HepG2 (cell line): ENCODE measurements around the gene PSMB10. TPM values are rescaled to one million over a fixed set of nuclear protein-coding genes. Genes with fewer than 3 reads are reported as not detected.

ENCODE experiments used
- BHLHE40 ChIP-seq: IDR thresholded peaks from 2 replicates; pipeline ENCODE4 v1.6.1; 2011; ENCODE audit warnings: low read length, improper control_type of control experiment
- DMAP1 ChIP-seq: IDR thresholded peaks from 2 replicates; pipeline ENCODE4 v1.6.1; 2016
- HMGA1 ChIP-seq: sonication (generic); formaldehyde crosslinking; conservative IDR thresholded peaks from 2 replicates; pipeline ENCODE4 v1.4.0; 2020; ENCODE audit warnings: missing genetic modification reagents
- HNF1A ChIP-seq, 2 experiments: sonication (generic) in 1 of 2; formaldehyde crosslinking in 1 of 2; IDR thresholded peaks; 2 replicates each; pipeline versions ENCODE4 v1.4.0 to v1.6.1; 2016 to 2020; ENCODE audit warnings: borderline replicate concordance in 1 of 2, low read depth in 1 of 2, mild to moderate bottlenecking in 1 of 2, missing genetic modification reagents in 1 of 2
- MIER3 ChIP-seq: IDR thresholded peaks from 2 replicates; pipeline ENCODE4 v1.6.1; 2016; ENCODE audit warnings: missing compliant biosample characterization, borderline replicate concordance
- NFATC3 ChIP-seq: sonication (generic); formaldehyde crosslinking; IDR thresholded peaks from 2 replicates; pipeline ENCODE4 v1.5.1; 2020; ENCODE audit warnings: mild to moderate bottlenecking, missing genetic modification reagents
- ONECUT2 ChIP-seq: sonication (generic); formaldehyde crosslinking; IDR thresholded peaks from 2 replicates; pipeline ENCODE4 v1.4.0; 2020; ENCODE audit warnings: missing genetic modification reagents
- SCMH1 ChIP-seq: sonication (generic); formaldehyde crosslinking; IDR thresholded peaks from 2 replicates; pipeline ENCODE4 v1.9.0; 2021; ENCODE audit warnings: missing genetic modification reagents, mild to moderate bottlenecking, borderline replicate concordance
- THYN1 ChIP-seq: sonication (generic); formaldehyde crosslinking; IDR thresholded peaks from 2 replicates; pipeline ENCODE4 v1.8.1; 2023; ENCODE audit warnings: low read depth, mild to moderate bottlenecking, moderate library complexity, missing genetic modification reagents, borderline replicate concordance
- TMF1 ChIP-seq: sonication (generic); formaldehyde crosslinking; IDR thresholded peaks from 2 replicates; pipeline ENCODE4 v1.8.1; 2022; ENCODE audit warnings: low read depth, missing genetic modification reagents
- ZKSCAN5 ChIP-seq: sonication (generic); formaldehyde crosslinking; IDR thresholded peaks from 2 replicates; pipeline ENCODE4 v1.5.1; 2020; ENCODE audit warnings: mild to moderate bottlenecking, missing genetic modification reagents
- ZNF121 ChIP-seq: sonication (generic); formaldehyde crosslinking; IDR thresholded peaks from 2 replicates; pipeline ENCODE4 v1.5.0; 2020; ENCODE audit warnings: mild to moderate bottlenecking, missing genetic modification reagents
- ZNF224 ChIP-seq: sonication (generic); formaldehyde crosslinking; IDR thresholded peaks from 2 replicates; pipeline ENCODE4 v1.5.0; 2020; ENCODE audit warnings: mild to moderate bottlenecking, missing genetic modification reagents
- ZNF660 ChIP-seq: sonication (generic); formaldehyde crosslinking; IDR thresholded peaks from 2 replicates; pipeline ENCODE4 v1.5.1; 2020; ENCODE audit warnings: mild to moderate bottlenecking, low read depth, missing genetic modification reagents, borderline replicate concordance
- ZNF788 ChIP-seq: sonication (generic); formaldehyde crosslinking; IDR thresholded peaks from 2 replicates; pipeline ENCODE4 v1.5.0; 2020; ENCODE audit warnings: mild to moderate bottlenecking, missing genetic modification reagents, borderline replicate concordance
- polyA plus RNA-seq, 8 experiments: library from polyadenylated mRNA; depleted of rRNA in 3 of 8; stranded (reverse) in 7 of 8; unstranded in 1 of 8; fragments of >200 nt; fragmentation: Illumina TruSeq in 4 of 8; extraction: Trizol in 4 of 8; gene quantifications; 2 replicates each; pipeline versions ENCODE4 v1.2.1 to v1.2.3, GENCODE V29; 2011 to 2016; ENCODE audit warnings: low read depth in 4 of 8, missing spikeins in 1 of 8, mixed read lengths in 1 of 8; ENCODE audit not compliant: insufficient read depth in 1 of 8
- total RNA-seq, 5 experiments: library from RNA; depleted of rRNA; stranded (reverse); fragments of >200 nt; fragmentation: Illumina TruSeq; extraction: Trizol; gene quantifications; 2 replicates each; pipeline ENCODE4 v1.2.3, GENCODE V29; 2016; ENCODE audit warnings: low read depth in 1 of 5
- TF ChIP-seq, protein P1 (sequence below): sonication (generic); formaldehyde crosslinking; IDR thresholded peaks from 2 replicates; pipeline ENCODE4 v1.4.0; 2020; ENCODE audit warnings: mild to moderate bottlenecking, missing genetic modification reagents
- TF ChIP-seq, protein P2 (sequence below): IDR thresholded peaks from 2 replicates; pipeline ENCODE4 v1.4.0; 2020; ENCODE audit warnings: mild to moderate bottlenecking, missing genetic modification reagents

Gene PSMB10
- total and polyA plus RNA-seq, 2 of the 13 experiments (the other 11 are each of a cell fraction or from before 2014, with no cell fraction given) = 12.7 to 65.9 TPM

DNA sequence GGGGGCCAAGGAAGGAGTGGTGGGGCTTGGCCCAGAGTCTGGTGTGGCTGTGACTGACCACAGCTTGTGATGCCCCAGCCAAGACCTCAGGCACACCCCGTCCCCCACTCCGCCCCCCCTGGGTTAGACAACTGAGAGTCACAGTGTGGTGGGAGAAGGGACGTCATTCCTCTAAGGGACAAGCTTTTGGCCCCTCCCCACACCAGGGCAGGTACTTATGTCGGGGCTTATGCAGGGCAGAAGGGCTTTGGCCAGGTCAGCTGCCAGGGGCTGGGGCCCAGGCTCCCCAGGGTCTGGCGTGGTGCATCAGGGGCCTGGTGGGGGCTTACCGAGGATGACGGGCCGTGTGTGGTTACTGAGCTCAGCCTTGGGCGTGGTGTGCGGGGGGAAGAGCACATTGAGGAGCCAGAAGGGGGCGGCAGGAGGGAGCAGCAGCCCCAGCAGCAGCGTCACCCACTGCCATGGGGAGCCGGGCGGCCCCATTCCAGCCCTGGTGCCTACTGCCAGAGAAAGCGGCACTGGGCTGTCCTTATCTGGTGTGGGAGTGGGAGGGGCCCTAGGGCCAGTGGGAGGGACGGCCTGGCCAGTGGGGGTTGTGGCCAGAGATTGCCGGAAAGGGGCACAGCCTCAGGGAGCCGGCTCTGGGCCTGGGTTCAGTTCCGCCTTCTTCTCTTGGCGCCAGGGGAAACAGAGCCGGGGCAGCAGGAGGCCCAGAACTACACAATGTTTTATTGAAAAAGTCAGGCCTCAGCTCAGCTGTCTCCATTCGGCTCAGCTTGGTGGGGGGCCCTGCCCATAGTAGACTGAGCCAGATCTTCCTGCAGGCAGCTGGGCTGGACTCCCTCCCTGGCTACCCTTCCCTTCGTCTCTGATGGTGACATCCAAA, 7.2 kb upstream of the PSMB10 start, which contains the start of gene LCAT (continued):
- TF ChIP-seq BHLHE40 (no peak), SCMH1 (CRISPR knock-in tag) (no peak), MIER3 (0 out of 2 replicates have a peak, but pooled peaks have one; percentile 43), TMF1 (no peak; the same call in 1 of the 2 replicates), HNF1A (IDR thresholded peaks at IDR 0.05; ENCODE audit: low read depth) (no peak), HNF1A (CRISPR knock-in tag; IDR thresholded peaks at IDR 0.05; ENCODE audit: borderline replicate concordance) (0 out of 2 replicates have a peak, but pooled peaks have one; percentile 4), DMAP1 (CRISPR knock-in tag) (no peak; the same call in 1 of the 2 replicates), HMGA1 (CRISPR knock-in tag) (no peak), ZNF660 (CRISPR knock-in tag) (no peak), ZKSCAN5 (CRISPR knock-in tag) (peak; percentile 52), ZNF121 (CRISPR knock-in tag) (peak; percentile 98), THYN1 (CRISPR knock-in tag) (no peak), NFATC3 (no peak; the same call in 1 of the 2 replicates), ZNF224 (0 out of 2 replicates have a peak, but pooled peaks have one; percentile 68), ZNF788 (CRISPR knock-in tag) (peak; percentile 43; the same call in 1 of the 2 replicates), ONECUT2 (CRISPR knock-in tag) (no peak)
- TF ChIP-seq, protein P1, sequence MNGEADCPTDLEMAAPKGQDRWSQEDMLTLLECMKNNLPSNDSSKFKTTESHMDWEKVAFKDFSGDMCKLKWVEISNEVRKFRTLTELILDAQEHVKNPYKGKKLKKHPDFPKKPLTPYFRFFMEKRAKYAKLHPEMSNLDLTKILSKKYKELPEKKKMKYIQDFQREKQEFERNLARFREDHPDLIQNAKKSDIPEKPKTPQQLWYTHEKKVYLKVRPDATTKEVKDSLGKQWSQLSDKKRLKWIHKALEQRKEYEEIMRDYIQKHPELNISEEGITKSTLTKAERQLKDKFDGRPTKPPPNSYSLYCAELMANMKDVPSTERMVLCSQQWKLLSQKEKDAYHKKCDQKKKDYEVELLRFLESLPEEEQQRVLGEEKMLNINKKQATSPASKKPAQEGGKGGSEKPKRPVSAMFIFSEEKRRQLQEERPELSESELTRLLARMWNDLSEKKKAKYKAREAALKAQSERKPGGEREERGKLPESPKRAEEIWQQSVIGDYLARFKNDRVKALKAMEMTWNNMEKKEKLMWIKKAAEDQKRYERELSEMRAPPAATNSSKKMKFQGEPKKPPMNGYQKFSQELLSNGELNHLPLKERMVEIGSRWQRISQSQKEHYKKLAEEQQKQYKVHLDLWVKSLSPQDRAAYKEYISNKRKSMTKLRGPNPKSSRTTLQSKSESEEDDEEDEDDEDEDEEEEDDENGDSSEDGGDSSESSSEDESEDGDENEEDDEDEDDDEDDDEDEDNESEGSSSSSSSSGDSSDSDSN = peak; percentile 73
- TF ChIP-seq, protein P2, sequence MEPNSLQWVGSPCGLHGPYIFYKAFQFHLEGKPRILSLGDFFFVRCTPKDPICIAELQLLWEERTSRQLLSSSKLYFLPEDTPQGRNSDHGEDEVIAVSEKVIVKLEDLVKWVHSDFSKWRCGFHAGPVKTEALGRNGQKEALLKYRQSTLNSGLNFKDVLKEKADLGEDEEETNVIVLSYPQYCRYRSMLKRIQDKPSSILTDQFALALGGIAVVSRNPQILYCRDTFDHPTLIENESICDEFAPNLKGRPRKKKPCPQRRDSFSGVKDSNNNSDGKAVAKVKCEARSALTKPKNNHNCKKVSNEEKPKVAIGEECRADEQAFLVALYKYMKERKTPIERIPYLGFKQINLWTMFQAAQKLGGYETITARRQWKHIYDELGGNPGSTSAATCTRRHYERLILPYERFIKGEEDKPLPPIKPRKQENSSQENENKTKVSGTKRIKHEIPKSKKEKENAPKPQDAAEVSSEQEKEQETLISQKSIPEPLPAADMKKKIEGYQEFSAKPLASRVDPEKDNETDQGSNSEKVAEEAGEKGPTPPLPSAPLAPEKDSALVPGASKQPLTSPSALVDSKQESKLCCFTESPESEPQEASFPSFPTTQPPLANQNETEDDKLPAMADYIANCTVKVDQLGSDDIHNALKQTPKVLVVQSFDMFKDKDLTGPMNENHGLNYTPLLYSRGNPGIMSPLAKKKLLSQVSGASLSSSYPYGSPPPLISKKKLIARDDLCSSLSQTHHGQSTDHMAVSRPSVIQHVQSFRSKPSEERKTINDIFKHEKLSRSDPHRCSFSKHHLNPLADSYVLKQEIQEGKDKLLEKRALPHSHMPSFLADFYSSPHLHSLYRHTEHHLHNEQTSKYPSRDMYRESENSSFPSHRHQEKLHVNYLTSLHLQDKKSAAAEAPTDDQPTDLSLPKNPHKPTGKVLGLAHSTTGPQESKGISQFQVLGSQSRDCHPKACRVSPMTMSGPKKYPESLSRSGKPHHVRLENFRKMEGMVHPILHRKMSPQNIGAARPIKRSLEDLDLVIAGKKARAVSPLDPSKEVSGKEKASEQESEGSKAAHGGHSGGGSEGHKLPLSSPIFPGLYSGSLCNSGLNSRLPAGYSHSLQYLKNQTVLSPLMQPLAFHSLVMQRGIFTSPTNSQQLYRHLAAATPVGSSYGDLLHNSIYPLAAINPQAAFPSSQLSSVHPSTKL (CRISPR knock-in tag) = peak; percentile 37; the same call in 1 of the 2 replicates
